WTC11 (cell line): ENCODE data around the gene CELF1. TPM values are rescaled to one million over a fixed set of nuclear protein-coding genes. Genes with fewer than 3 reads are reported as not detected.

Source experiments
- ATAC-seq: fragments of 200-7000 bp; cut with Tn5 transposase; 2 replicates; pipeline ENCODE4 v1.10.0; 2021; ENCODE audit warnings: mild to moderate bottlenecking, moderate library complexity
- CTCF ChIA-PET: fragments of 300-600 bp; sonication (Branson Sonifier 250); formaldehyde crosslinking; loops from one replicate; lab custom pipeline; 2021; ENCODE audit warnings: antibody characterized with exemption; lab: Charles Lee
- POLR2A ChIA-PET: fragments of 350-600 bp; sonication (Branson Sonifier 250); formaldehyde crosslinking; loops from one replicate; lab custom pipeline; 2021; ENCODE audit warnings: antibody characterized with exemption; lab: Charles Lee
- DNase-seq: peaks from one replicate; pipeline ENCODE4 v3.0.0; 2021; ENCODE audit warnings: low spot score
- H3K27ac Mint-ChIP-seq: 2 replicates; pipeline ENCODE4 v1.8.0; 2021; ENCODE audit warnings: mixed read lengths
- H3K27me3 Mint-ChIP-seq: 2 replicates; pipeline ENCODE4 v1.8.0; 2021; ENCODE audit warnings: low read depth, mild to moderate bottlenecking, moderate library complexity, mixed read lengths
- H3K36me3 Mint-ChIP-seq: 2 replicates; pipeline ENCODE4 v1.8.0; 2021; ENCODE audit warnings: mixed read lengths
- H3K4me1 Mint-ChIP-seq: 2 replicates; pipeline ENCODE4 v1.8.0; 2022; ENCODE audit warnings: mixed read lengths
- H3K4me3 Mint-ChIP-seq: 2 replicates; pipeline ENCODE4 v1.8.0; 2021; ENCODE audit warnings: mild to moderate bottlenecking, moderate library complexity, mixed read lengths
- H3K9me3 Mint-ChIP-seq: 2 replicates; pipeline ENCODE4 v1.8.0; 2021; ENCODE audit warnings: mixed read lengths
- CBFB ChIP-seq: sonication (generic); formaldehyde crosslinking; IDR thresholded peaks from 2 replicates; pipeline ENCODE4 v1.8.1; 2022; ENCODE audit warnings: mild to moderate bottlenecking, low read depth, missing genetic modification reagents
- CREM ChIP-seq: sonication (generic); formaldehyde crosslinking; IDR thresholded peaks from 2 replicates; pipeline ENCODE4 v1.8.1; 2022; ENCODE audit warnings: mild to moderate bottlenecking, missing genetic modification reagents, moderate library complexity
- EMX1 ChIP-seq: fragments of 250-450 bp; sonication (Bioruptor Pico); IDR thresholded peaks from 2 replicates; pipeline ENCODE4 v1.8.0; 2021; ENCODE audit warnings: mild to moderate bottlenecking
- ESRRA ChIP-seq: sonication (generic); formaldehyde crosslinking; IDR thresholded peaks from 2 replicates; pipeline ENCODE4 v1.8.1; 2022; ENCODE audit warnings: mild to moderate bottlenecking, missing genetic modification reagents, borderline replicate concordance
- FOXJ3 ChIP-seq: sonication (generic); formaldehyde crosslinking; IDR thresholded peaks from 2 replicates; pipeline ENCODE4 v1.9.0; 2021; ENCODE audit warnings: missing genetic modification reagents, mild to moderate bottlenecking, borderline replicate concordance
- FOXK1 ChIP-seq: sonication (generic); formaldehyde crosslinking; IDR thresholded peaks from 2 replicates; pipeline ENCODE4 v1.8.0; 2022; ENCODE audit warnings: mild to moderate bottlenecking, moderate library complexity, missing genetic modification reagents
- GTF2I ChIP-seq: fragments of 250-450 bp; sonication (Bioruptor Pico); conservative IDR thresholded peaks from 2 replicates; pipeline ENCODE4 v1.4.0; 2021; ENCODE audit warnings: mild to moderate bottlenecking
- HMGXB4 ChIP-seq: sonication (generic); formaldehyde crosslinking; IDR thresholded peaks from 2 replicates; pipeline ENCODE4 v1.8.1; 2023; ENCODE audit warnings: mild to moderate bottlenecking, moderate library complexity, missing genetic modification reagents
- JAZF1 ChIP-seq: fragments of 250-450 bp; sonication (Bioruptor Pico); IDR thresholded peaks from 2 replicates; pipeline ENCODE4 v1.9.0; 2021; ENCODE audit warnings: moderate library complexity, mild to moderate bottlenecking, inconsistent platforms
- JUN ChIP-seq: sonication (generic); formaldehyde crosslinking; IDR thresholded peaks from 2 replicates; pipeline ENCODE4 v1.8.0; 2023; ENCODE audit warnings: mild to moderate bottlenecking, missing genetic modification reagents
- NFE2L1 ChIP-seq: sonication (generic); formaldehyde crosslinking; IDR thresholded peaks from 2 replicates; pipeline ENCODE4 v1.8.1; 2023; ENCODE audit warnings: missing genetic modification reagents
- NFYB ChIP-seq: sonication (generic); formaldehyde crosslinking; conservative IDR thresholded peaks from 2 replicates; pipeline ENCODE4 v1.8.0; 2022; ENCODE audit warnings: low read depth, missing genetic modification reagents
- RORB ChIP-seq: fragments of 250-450 bp; sonication (Bioruptor Pico); IDR thresholded peaks from 2 replicates; pipeline ENCODE4 v1.9.0; 2021; ENCODE audit warnings: mild to moderate bottlenecking
- TCF7 ChIP-seq: sonication (generic); formaldehyde crosslinking; IDR thresholded peaks from 2 replicates; pipeline ENCODE4 v1.8.0; 2022; ENCODE audit warnings: mild to moderate bottlenecking, low read depth, missing genetic modification reagents, moderate library complexity
- ZNF121 ChIP-seq: sonication (generic); formaldehyde crosslinking; IDR thresholded peaks from 2 replicates; pipeline ENCODE4 v1.8.0; 2023; ENCODE audit warnings: missing genetic modification reagents
- ZNF138 ChIP-seq: sonication (generic); formaldehyde crosslinking; conservative IDR thresholded peaks from 2 replicates; pipeline ENCODE4 v1.8.1; 2022; ENCODE audit warnings: mild to moderate bottlenecking, moderate library complexity, missing genetic modification reagents
- ZNF263 ChIP-seq: sonication (generic); formaldehyde crosslinking; IDR thresholded peaks from 2 replicates; pipeline ENCODE4 v1.8.1; 2022; ENCODE audit warnings: low read depth, mild to moderate bottlenecking, moderate library complexity, missing genetic modification reagents
- ZNF423 ChIP-seq: fragments of 250-450 bp; sonication (Bioruptor Pico); IDR thresholded peaks from 2 replicates; pipeline ENCODE4 v2.1.2; 2022; ENCODE audit warnings: mild to moderate bottlenecking, moderate library complexity
- total RNA-seq: library from RNA; stranded (reverse); gene quantifications from 3 replicates; pipeline ENCODE4 v1.2.3, GENCODE V29; 2021
- TF ChIP-seq, protein P1 (sequence below): sonication (generic); formaldehyde crosslinking; IDR thresholded peaks from 2 replicates; pipeline ENCODE4 v1.8.0; 2023; ENCODE audit warnings: mild to moderate bottlenecking, missing genetic modification reagents

CELF1 gene
- total RNA-seq, 1 experiment from 2014 or later: 177 TPM

- Mint-ChIP-seq H3K4me1 (peaks cover 57% of the 10 kb centered on the region), H3K9me3 (no peaks in the 10 kb centered on the region), H3K36me3 (peaks cover 2% of the 10 kb centered on the region; the same call in 1 of the 2 replicates), H3K4me3 (no peak overlapping the region), H3K27ac (peak overlapping the region; percentile 49), H3K27me3 (no peaks in the 10 kb centered on the region)
- CTCF ChIA-PET: interaction anchor here (0.6 to 1.0 kb wide), 5 partner anchors 8 to 1047 kb away, joined by 3 to 7 read pairs (median 3); no protein-coding TSS in a partner anchor
- DNase-seq: no peak
- POLR2A ChIA-PET: interaction anchor here (0.5 kb wide), 1 partner anchor 63 kb away, joined by 3 read pairs; no protein-coding TSS in a partner anchor
- ATAC-seq: no peak
- no peak for TF ChIP-seq GTF2I (CRISPR knock-in tag)
Measured at GRCh38 chr11:47516984-47517853, 35.7 kb downstream of the CELF1 start.

DNA sequence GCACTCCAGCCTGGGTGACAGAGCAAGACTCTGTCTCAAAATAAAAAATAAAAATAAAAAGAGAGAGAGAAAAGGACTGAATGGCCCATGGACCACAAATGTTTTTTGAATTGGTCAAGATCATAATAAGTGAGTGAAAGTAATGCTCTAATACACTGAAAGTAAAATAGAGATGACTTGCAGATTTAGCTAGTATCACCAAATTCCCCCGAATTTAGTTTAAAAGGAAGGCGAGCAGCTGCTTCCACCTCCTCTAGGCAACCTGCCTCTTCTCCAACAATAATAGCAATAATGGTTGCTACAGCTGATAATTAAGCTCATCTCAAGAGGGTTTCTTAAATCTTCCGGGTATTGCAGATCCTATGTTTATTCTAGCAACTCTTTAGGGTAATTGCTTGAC, 36.8 kb downstream of the CELF1 start:
- TF ChIP-seq ZNF263 (CRISPR knock-in tag): no peak
- TF ChIP-seq ESRRA: no peak
- TF ChIP-seq JAZF1 (CRISPR knock-in tag): no peak
- TF ChIP-seq HMGXB4: no peak
- TF ChIP-seq TCF7 (CRISPR knock-in tag): no peak
- TF ChIP-seq CREM: no peak
- TF ChIP-seq NFE2L1 (CRISPR knock-in tag): no peak
- no peak for TF ChIP-seq CBFB
- no peak for TF ChIP-seq ZNF138 (CRISPR knock-in tag)
- no peak for ATAC-seq
- no peak for DNase-seq
- H3K4me1 Mint-ChIP-seq: peaks cover 61% of the 10 kb centered on the region
- H3K4me3 Mint-ChIP-seq: no peak overlapping the region
- ChIA-PET CTCF (interaction anchor here (0.9 to 1.9 kb wide), 5 partner anchors 9 to 142 kb away, joined by 3 to 9 read pairs (median 4); no protein-coding TSS in a partner anchor), POLR2A (no interaction called here)
- H3K27me3 Mint-ChIP-seq: no peaks in the 10 kb centered on the region
- peaks cover 6% of the 10 kb centered on the region; the same call in 1 of the 2 replicates for H3K36me3 Mint-ChIP-seq
- H3K9me3 Mint-ChIP-seq: no peaks in the 10 kb centered on the region
- no peak overlapping the region for H3K27ac Mint-ChIP-seq

- ChIA-PET CTCF (interaction anchor here (1.5 to 1.9 kb wide), 3 partner anchors 36 to 141 kb away, joined by 4 to 9 read pairs (median 5); no protein-coding TSS in a partner anchor), POLR2A (interaction anchor here (0.6 kb wide), 1 partner anchor 100 kb away, joined by 5 read pairs; no protein-coding TSS in a partner anchor)
- Mint-ChIP-seq H3K27me3 (no peaks in the 10 kb centered on the region), H3K36me3 (peaks cover 6% of the 10 kb centered on the region; the same call in 1 of the 2 replicates), H3K4me1 (peaks cover 61% of the 10 kb centered on the region), H3K27ac (peak overlapping the region; percentile 77), H3K4me3 (no peak overlapping the region), H3K9me3 (no peaks in the 10 kb centered on the region)
- TF ChIP-seq FOXJ3 (CRISPR knock-in tag): no peak
- no peak for TF ChIP-seq ZNF423
- no peak for TF ChIP-seq NFYB (CRISPR knock-in tag)
- TF ChIP-seq ZNF121 (CRISPR knock-in tag): no peak
- TF ChIP-seq, protein P1, sequence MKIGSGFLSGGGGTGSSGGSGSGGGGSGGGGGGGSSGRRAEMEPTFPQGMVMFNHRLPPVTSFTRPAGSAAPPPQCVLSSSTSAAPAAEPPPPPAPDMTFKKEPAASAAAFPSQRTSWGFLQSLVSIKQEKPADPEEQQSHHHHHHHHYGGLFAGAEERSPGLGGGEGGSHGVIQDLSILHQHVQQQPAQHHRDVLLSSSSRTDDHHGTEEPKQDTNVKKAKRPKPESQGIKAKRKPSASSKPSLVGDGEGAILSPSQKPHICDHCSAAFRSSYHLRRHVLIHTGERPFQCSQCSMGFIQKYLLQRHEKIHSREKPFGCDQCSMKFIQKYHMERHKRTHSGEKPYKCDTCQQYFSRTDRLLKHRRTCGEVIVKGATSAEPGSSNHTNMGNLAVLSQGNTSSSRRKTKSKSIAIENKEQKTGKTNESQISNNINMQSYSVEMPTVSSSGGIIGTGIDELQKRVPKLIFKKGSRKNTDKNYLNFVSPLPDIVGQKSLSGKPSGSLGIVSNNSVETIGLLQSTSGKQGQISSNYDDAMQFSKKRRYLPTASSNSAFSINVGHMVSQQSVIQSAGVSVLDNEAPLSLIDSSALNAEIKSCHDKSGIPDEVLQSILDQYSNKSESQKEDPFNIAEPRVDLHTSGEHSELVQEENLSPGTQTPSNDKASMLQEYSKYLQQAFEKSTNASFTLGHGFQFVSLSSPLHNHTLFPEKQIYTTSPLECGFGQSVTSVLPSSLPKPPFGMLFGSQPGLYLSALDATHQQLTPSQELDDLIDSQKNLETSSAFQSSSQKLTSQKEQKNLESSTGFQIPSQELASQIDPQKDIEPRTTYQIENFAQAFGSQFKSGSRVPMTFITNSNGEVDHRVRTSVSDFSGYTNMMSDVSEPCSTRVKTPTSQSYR (CRISPR knock-in tag): no peak
- no peak for TF ChIP-seq FOXK1 (CRISPR knock-in tag)
- TF ChIP-seq RORB (CRISPR knock-in tag): no peak
- TF ChIP-seq EMX1 (CRISPR knock-in tag): no peak
- no peak for TF ChIP-seq JUN (CRISPR knock-in tag)
- no peak for DNase-seq
- peak; percentile 39 for ATAC-seq
Measured at GRCh38 chr11:47514825-47515647, 37.9 kb downstream of the CELF1 start.
